OCI-LY1 (cell line): Measurements from ENCODE around the gene ARHGEF4.
A peak's percentile ranks its signal among the peaks of the same experiment; 100 is the strongest.

Experiments
- H2AFZ ChIP-seq: fragments of 200-600 bp; sonication (generic), shearing (Covaris generic); 2 replicates; pipeline ENCODE4 v1.6.0; 2014; ENCODE audit warnings: antibody characterized with exemption, mild to moderate bottlenecking, low read length
- H3F3A ChIP-seq: fragments of 200-600 bp; sonication (generic), shearing (Covaris generic); 2 replicates; pipeline ENCODE4 v1.6.0; 2014; ENCODE audit warnings: mild to moderate bottlenecking, antibody characterized with exemption, low read length, moderate library complexity; ENCODE audit not compliant: insufficient read depth
- H3K27ac ChIP-seq: fragments of 200-600 bp; sonication (generic); 2 replicates; pipeline ENCODE4 v1.5.1; 2014; ENCODE audit warnings: low read length, mixed run types, mild to moderate bottlenecking, low read depth; ENCODE audit not compliant: poor library complexity, severe bottlenecking
- H3K27me3 ChIP-seq: fragments of 200-600 bp; sonication (generic); 2 replicates; pipeline ENCODE4 v1.6.0; 2014; ENCODE audit warnings: antibody characterized with exemption, mild to moderate bottlenecking, low read length, moderate library complexity; ENCODE audit not compliant: insufficient read depth
- H3K36me3 ChIP-seq: fragments of 200-600 bp; sonication (generic); 2 replicates; pipeline ENCODE4 v1.6.1; 2014; ENCODE audit warnings: mild to moderate bottlenecking, antibody characterized with exemption, low read length, moderate library complexity, mixed read lengths; ENCODE audit not compliant: insufficient read depth
- H3K4me1 ChIP-seq: fragments of 200-600 bp; sonication (generic); 2 replicates; pipeline ENCODE4 v1.5.1; 2014; ENCODE audit warnings: mild to moderate bottlenecking, low read length, moderate library complexity; ENCODE audit not compliant: insufficient read depth, severe bottlenecking
- H3K4me2 ChIP-seq: fragments of 200-600 bp; sonication (generic), shearing (Covaris generic); 2 replicates; pipeline ENCODE4 v1.6.1; 2014; ENCODE audit warnings: low read length
- H3K4me3 ChIP-seq: fragments of 200-600 bp; sonication (generic); 2 replicates; pipeline ENCODE4 v1.5.1; 2014; ENCODE audit warnings: low read length, low read depth, mild to moderate bottlenecking, mixed read lengths; ENCODE audit not compliant: poor library complexity, severe bottlenecking
- H3K79me2 ChIP-seq: fragments of 200-600 bp; shearing (Covaris generic); 2 replicates; pipeline ENCODE4 v1.6.1; 2016; ENCODE audit warnings: mixed run types, low read length, mixed read lengths; ENCODE audit not compliant: insufficient read depth
- H3K9ac ChIP-seq: fragments of 200-600 bp; sonication (generic), shearing (Covaris generic); 2 replicates; pipeline ENCODE4 v1.6.1; 2014; ENCODE audit warnings: mild to moderate bottlenecking, low read length, mixed read lengths
- H3K9me2 ChIP-seq: fragments of 200-600 bp; sonication (generic), shearing (Covaris generic); 2 replicates; pipeline ENCODE4 v1.6.1; 2014; ENCODE audit warnings: low read depth, mild to moderate bottlenecking, low read length, mixed read lengths
- H3K9me3 ChIP-seq: fragments of 200-600 bp; shearing (Covaris generic); 2 replicates; pipeline ENCODE4 v1.6.1; 2014; ENCODE audit warnings: low read length, mixed read lengths
- H4K20me1 ChIP-seq: fragments of 200-600 bp; sonication (generic), shearing (Covaris generic); 2 replicates; pipeline ENCODE4 v1.6.0; 2016; ENCODE audit warnings: mild to moderate bottlenecking, low read length; ENCODE audit not compliant: insufficient read depth
- EZH2 ChIP-seq: fragments of 200-600 bp; sonication (generic), shearing (Covaris generic); IDR thresholded peaks from 2 replicates; pipeline ENCODE4 v1.8.0; 2017; ENCODE audit warnings: borderline replicate concordance, mixed run types, mild to moderate bottlenecking, antibody characterized with exemption, low read length, moderate library complexity, mixed read lengths
- TF ChIP-seq, protein P1 (sequence below): fragments of 200-600 bp; sonication (generic), shearing (Covaris generic); IDR thresholded peaks from 2 replicates; pipeline ENCODE4 v1.5.1; 2017; ENCODE audit warnings: mild to moderate bottlenecking, antibody characterized with exemption, low read length, moderate library complexity, mixed read lengths

ARHGEF4 gene

DNA sequence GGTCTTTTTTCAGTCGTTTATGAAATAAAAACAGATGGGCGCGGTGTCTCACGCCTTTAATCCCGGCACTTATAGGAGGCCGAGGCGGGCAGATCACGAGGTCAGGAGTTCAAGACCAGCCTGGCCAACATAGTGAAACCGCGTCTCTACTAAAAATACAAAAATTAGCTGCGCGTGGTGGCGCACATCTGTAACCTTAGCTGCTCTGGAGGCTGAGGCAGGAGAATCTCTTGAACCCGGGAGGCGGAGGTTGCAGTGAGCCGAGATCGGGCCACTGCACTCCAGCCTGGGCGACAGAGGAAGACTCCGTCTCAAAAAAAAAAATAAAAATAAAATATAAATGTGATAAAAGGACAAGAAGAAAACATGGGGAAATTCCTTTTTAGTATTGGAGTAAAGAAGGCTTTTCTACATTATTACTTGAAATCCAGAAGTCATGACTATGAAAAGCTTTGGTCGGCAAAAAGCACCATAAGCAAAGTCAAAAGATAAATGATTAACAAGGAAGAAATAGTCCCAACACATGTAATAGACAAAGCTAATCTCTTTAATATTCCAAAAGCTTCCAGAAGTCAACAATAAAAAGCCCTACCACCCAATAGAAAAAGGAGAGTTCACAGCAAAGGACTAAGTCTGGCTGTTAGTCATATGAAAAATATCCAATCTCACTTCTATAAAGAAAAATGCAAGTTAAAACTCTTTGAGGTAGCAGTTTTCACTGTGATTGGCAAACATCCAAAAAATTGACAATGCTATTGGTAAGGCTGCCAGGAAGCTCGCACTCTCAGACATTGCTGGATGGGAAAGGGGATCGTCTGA lies 258.0 kb downstream of the ARHGEF4 start:
- H2AFZ ChIP-seq, result no peak overlapping the region
- H3K79me2 ChIP-seq, result peaks cover 31% of the 10 kb centered on the region
- H4K20me1 ChIP-seq, result no peaks in the 10 kb centered on the region
- H3K27me3 ChIP-seq, result no peaks in the 10 kb centered on the region
- peaks cover 16% of the 10 kb centered on the region for H3K4me1 ChIP-seq
- H3K36me3 ChIP-seq, result peaks cover 10% of the 10 kb centered on the region
- no peaks in the 10 kb centered on the region for H3K9me3 ChIP-seq
- H3K9ac ChIP-seq, result peak overlapping the region; percentile 77
- H3K27ac ChIP-seq, result no peak overlapping the region
- H3F3A ChIP-seq, result no peaks in the 10 kb centered on the region
- no peaks in the 10 kb centered on the region for H3K9me2 ChIP-seq
- H3K4me3 ChIP-seq, result peak overlapping the region; percentile 72
- peak overlapping the region; percentile 72 for H3K4me2 ChIP-seq
- TF ChIP-seq EZH2, result no peak
- TF ChIP-seq, protein P1, sequence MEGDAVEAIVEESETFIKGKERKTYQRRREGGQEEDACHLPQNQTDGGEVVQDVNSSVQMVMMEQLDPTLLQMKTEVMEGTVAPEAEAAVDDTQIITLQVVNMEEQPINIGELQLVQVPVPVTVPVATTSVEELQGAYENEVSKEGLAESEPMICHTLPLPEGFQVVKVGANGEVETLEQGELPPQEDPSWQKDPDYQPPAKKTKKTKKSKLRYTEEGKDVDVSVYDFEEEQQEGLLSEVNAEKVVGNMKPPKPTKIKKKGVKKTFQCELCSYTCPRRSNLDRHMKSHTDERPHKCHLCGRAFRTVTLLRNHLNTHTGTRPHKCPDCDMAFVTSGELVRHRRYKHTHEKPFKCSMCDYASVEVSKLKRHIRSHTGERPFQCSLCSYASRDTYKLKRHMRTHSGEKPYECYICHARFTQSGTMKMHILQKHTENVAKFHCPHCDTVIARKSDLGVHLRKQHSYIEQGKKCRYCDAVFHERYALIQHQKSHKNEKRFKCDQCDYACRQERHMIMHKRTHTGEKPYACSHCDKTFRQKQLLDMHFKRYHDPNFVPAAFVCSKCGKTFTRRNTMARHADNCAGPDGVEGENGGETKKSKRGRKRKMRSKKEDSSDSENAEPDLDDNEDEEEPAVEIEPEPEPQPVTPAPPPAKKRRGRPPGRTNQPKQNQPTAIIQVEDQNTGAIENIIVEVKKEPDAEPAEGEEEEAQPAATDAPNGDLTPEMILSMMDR, result no peak
